PC-9 (cell line): ENCODE data around the gene LMF1.

Experiments used
- EZH2 ChIP-seq: fragments of 200-600 bp; sonication (generic); IDR thresholded peaks from 2 replicates; pipeline ENCODE4 v1.8.0; 2017; ENCODE audit warnings: antibody characterized with exemption, low read depth
- TF ChIP-seq, protein P1 (sequence below): fragments of 200-600 bp; sonication (generic); conservative IDR thresholded peaks from 2 replicates; pipeline ENCODE4 v1.6.1; 2017; ENCODE audit warnings: mixed run types, antibody characterized with exemption, mild to moderate bottlenecking, moderate library complexity

DNA sequence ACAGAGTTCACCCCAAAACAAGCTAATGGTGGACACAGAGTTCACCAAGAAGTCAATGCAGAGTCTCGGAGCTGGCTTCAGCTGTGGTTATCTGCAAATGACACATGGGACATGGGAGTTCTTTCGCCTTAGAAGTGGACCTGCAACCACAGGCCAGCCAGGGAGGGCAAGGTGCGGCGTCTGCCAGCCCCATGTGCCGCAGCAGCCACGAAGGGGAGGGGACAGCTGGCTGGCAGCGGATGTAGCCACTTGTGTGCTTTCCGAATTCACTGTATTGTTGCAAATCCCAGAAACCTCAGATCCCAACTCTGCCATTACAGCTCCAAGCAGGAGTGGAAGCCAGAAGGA lies 24.8 kb downstream of the LMF1 start:
- TF ChIP-seq, protein P1, sequence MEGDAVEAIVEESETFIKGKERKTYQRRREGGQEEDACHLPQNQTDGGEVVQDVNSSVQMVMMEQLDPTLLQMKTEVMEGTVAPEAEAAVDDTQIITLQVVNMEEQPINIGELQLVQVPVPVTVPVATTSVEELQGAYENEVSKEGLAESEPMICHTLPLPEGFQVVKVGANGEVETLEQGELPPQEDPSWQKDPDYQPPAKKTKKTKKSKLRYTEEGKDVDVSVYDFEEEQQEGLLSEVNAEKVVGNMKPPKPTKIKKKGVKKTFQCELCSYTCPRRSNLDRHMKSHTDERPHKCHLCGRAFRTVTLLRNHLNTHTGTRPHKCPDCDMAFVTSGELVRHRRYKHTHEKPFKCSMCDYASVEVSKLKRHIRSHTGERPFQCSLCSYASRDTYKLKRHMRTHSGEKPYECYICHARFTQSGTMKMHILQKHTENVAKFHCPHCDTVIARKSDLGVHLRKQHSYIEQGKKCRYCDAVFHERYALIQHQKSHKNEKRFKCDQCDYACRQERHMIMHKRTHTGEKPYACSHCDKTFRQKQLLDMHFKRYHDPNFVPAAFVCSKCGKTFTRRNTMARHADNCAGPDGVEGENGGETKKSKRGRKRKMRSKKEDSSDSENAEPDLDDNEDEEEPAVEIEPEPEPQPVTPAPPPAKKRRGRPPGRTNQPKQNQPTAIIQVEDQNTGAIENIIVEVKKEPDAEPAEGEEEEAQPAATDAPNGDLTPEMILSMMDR, result no peak
- TF ChIP-seq EZH2, result no peak
